HG03432 (cell line): ENCODE data around the gene CELF4.
A peak's percentile ranks its signal among the peaks of the same experiment; 100 is the strongest.
"Not testable (repeated sequence)": the region's sequence is repeated elsewhere in the genome, so short reads cannot be mapped to it uniquely, and the experiment has no call there.

ENCODE experiments used
- ATAC-seq: cut with Tn5 transposase; IDR thresholded peaks from one replicate; pipeline ENCODE4 v1.9.1; 2021; ENCODE audit warnings: mild to moderate bottlenecking, moderate library complexity; ENCODE audit not compliant: unreplicated experiment

CELF4 gene

GRCh38 chr18:37375181-37375580 is 190.4 kb downstream of the CELF4 start:
- no peak for ATAC-seq

DNA sequence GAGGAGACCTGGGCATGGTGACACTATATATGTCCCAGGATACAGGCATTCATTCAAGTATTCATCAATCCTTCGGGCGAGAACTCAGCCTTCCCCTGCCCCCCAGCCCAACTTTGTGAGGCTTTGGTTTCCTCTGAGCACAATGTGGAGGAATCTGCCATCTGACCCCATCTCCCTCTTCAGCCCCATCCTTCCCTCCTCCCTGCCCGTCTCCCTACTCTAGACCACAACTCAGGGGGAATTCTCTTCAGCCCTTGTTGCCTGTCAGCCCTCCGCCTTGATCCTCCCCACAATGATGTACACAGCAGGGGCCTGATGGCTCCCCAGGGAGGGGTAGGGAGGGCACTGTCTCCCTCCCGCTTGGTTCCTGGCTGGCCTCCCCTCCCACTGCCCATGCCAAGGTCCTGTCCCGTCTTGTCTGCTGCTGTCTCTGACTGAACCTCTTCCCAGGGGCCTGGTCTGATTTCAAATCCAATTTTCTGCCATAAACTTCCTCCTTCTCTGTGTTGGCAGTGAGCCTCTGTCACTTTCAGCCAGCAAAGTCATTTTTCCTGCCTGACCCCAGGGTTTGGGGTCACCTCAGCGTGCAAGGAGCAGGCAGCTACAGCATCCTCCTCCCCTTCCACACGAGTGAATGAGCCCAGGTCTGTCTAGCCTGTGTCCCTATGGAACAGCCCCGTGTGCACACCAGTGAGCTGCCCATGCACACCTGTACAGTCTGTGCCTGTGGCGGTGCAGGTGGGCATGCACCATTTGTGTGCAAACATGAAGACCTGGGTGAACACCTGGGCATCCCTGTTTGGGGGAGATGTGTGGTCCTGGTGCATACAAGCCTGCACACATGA is 197.3 kb downstream of the CELF4 start:
- no peak for ATAC-seq

DNA sequence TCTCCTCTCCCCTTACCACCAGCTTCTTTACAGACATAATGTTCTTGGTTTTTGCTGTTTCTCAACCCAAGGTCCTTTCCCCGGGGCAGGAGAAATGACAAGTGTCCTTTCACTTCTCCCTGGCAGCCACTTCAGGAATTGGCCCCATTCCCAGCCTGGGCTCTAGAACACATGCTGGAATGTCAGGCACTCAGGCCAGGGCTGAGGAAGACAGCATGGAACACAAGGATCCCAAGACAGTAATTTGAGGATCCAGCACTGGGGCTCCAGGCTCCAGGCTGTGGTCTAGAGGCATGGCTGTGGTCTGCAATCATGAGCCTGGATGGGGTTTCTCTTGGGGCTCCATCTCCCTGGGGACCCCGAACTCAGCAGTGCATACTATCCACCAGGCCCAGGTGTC is 201.4 kb downstream of the CELF4 start:
- ATAC-seq, result no peak

DNA sequence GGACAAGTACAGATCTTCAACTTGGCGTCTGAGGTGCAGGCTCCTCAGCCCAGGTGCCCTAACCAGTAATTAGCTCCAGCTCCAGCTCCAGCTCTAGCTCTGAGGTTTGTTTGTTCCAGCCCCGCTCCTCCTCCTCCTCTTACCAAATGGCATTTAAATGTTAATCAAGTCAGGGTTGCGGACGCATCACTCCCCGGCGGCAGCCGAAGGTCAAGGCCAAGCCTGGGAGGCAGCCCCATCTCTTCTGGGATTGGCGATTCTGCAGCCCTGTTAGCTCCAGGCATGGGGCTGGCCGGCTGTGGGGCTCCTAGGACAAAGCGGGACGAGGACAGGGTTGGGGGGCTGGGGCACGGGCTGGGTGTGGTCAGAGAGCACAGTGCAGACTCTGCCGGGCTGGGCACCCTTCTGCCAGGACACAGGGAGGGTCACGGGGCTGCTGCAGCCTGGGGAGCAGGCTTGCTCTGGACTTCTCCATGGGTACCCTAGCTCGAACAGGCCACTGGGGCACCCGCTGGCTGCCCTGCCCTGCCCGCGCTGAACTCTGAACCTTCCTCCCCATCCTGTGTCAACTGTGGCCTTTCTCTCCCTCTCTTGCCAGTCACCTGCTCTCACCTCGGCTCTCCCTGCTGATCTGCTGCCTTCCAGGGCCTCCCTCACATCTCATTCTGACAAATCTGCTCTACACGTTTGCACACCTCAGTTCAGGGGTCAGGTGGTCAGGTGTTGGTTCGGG is 203.3 kb downstream of the CELF4 start:
- no peak for ATAC-seq

- no peak for ATAC-seq
Measured at GRCh38 chr18:37361335-37362157, 204.1 kb downstream of the CELF4 start.

- not testable (repeated sequence) for ATAC-seq
Measured at GRCh38 chr18:37358061-37358460, 207.5 kb downstream of the CELF4 start.

- no peak for ATAC-seq
Measured at GRCh38 chr18:37355772-37356171, 209.8 kb downstream of the CELF4 start.

DNA sequence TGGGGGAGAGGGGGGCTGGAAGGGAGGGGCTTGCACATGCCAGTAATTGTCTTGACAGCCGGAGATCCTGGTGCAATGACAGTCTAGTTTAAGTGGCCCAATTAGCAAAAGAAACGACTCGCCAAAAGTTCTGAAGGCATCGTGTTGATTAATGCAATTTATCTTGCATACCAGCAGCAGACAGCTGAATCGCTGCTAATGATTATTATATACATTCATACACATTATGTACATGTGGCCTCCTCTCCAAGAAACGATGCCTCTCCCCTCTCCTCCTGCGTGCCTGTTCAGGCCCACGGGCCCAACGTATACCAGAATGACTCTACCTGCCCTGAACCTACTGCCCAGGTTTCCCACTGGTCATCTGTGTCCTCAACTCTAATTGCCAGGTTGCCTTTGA is 214.5 kb downstream of the CELF4 start:
- no peak for ATAC-seq

DNA sequence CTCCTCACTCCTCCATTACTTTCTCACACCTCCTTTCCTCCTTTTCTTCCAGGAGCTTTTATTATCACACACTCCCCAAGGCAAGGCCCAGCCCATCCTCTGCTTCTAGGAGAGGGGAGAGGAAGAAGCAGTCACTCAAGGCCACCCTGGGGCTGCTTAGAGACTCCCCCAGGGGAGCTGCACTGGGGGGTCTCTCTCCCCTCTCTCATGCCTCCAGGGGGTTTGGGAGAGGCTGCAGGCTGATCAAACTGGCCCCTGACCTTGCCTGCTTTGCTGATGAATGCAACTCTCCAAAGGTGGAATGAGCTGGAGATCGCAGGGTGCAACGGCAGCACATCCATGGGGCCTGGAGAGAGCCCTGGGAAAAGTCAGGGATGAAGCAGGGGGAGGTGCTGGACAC is 216.9 kb downstream of the CELF4 start:
- ATAC-seq, result no peak

DNA sequence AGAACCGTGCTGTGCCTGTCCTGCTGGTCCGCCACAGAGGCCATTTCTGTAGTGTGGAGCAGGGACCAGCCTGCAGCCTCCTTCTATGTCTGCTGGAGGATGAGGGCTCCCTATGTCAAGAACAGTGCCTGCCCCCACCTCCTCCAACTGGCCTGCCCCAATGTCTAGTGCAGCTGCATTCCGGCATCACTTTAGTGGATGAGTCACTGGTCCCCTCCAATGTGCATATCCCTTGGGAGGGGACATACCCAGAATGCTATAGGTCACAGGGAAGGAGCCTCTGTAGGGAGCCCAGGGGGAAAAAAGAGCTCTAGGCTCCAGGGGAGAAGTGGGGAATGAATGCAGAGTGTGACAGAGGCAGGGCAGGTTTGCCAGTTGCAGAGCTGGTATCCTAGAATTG is 219.6 kb downstream of the CELF4 start:
- ATAC-seq, result no peak

GRCh38 chr18:37343542-37343851 is 222.1 kb downstream of the CELF4 start:
- ATAC-seq, result peak; percentile 12

GRCh38 chr18:37341473-37342086 is 224.0 kb downstream of the CELF4 start:
- ATAC-seq, result no peak

GRCh38 chr18:37341016-37341415 is 224.6 kb downstream of the CELF4 start:
- no peak for ATAC-seq

GRCh38 chr18:37339701-37340215 is 225.8 kb downstream of the CELF4 start:
- ATAC-seq, result no peak

DNA sequence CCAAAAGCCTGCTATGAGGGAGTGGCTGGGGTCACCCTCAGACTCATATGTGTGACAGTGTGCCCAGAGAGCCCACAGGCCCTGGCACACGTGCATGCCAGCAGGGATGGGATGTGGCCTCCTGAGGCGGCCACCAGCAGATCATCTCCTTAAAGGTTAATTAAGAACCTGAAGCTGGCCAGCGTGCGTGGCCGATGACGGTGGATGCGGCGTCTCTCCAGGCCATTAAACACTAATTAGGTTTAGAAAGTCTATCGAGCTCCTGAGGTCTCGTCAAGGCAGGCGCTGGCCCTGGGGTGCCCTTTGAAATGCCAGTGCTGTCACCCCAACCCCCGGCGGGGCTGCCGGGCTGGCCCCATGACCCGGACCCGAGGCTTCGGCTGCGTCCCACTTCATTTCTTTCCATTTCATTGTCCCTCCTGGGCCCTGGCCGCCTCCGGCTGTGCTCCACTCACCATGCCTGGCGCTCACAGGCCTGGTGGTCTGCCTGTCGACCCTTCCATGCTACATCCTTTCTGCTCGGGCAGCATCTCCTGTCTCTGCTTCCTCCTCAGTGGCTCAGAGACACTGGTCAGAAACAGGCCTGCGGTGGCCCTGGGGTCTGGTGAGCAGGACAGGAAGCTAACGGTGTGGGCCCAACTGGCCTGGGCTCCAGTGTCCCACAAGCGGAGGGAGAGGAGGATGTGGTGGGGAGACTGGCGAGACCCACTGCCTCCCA is 228.9 kb downstream of the CELF4 start:
- no peak for ATAC-seq

DNA sequence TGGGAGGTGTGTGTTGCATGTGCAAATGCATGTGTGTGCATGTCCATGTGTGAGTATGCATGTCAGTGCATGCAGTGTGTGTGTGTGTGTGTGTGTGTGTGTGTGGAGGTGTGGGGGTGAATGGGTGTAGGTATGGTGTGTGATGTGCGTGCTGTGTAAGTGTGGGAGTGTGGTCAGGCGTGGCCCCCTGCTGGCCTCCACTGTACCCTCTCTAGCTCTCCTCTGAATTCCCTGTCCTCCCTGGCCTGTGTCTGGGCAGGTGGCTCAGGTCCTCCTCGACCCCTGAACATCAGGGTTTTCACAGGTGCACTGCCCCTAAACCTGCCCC is 230.2 kb downstream of the CELF4 start:
- no peak for ATAC-seq

DNA sequence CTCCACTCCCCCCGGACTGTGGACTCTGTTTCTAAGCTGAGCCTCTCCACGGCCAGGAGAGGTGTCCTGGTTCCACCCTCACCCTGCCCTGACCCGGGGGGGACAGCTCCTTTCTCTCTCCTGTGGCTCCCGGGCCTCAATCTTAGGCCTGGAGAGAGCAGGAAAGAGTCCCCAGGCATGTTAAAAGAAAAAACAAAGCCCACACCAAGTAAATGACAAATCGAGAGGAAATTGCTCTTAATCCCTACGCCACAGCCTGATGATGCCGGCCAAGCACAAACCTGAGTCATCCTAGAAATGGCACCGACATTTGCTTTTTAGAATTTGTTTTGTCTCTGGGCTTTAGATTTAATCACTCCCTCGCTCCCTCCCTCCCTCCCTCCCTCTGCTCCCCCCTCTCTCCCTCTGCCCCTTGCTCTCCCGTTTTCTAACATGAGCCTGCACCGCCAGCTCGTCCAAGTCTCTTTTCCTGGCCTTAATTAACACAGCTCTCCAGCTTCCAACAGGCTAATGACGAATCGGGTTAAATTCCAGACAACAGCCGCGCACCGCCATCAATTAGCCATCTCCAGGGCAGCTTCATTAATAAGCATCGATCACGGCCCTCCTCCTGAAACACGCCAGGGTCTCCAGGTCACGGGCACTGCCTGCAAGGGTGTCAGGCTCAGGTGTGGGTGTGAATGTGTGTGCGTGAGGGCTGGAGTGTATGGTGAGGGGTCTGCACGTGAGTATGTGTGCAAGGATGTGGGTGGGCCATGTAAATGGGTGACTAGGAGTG is 230.8 kb downstream of the CELF4 start:
- ATAC-seq, result no peak

- no peak for ATAC-seq
Measured at GRCh38 chr18:37332628-37333420, 232.8 kb downstream of the CELF4 start.

DNA sequence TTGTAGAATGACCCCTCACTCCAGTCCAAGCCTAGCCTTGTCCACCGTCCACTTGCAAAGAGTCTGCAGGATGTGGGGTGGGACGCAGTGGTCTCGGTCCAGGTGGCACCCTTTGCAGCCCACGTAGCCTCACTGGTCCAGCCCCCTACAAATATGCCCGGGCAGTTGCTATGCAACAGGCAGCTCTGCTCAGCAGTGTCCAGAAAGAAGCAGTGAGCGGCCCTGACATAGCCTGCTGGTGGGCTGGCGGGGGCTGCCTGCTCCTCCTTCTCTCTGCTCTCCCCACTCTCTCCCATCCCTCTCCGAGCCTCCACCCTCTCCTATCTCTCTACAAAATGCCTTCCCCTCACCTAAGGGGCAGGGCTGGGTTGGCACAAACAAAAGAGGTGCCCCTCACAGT is 233.4 kb downstream of the CELF4 start:
- no peak for ATAC-seq
